SKM-1 treated with dmso at 0.1 percent for 144 hours (cell line): ENCODE data around the gene ZFP1.

Experiments
- DNase-seq: peaks from one replicate; lab custom pipeline; 2025; ENCODE audit not compliant: unreplicated experiment; lab: John Stamatoyannopoulos, UW

Gene ZFP1

GRCh38 chr16:75147968-75148310 lies 385 bp upstream of the ZFP1 start:
- DNase-seq, result no peak

GRCh38 chr16:75151798-75152197 lies 3.5 kb downstream of the ZFP1 start:
- no peak for DNase-seq

- no peak for DNase-seq
Observed at GRCh38 chr16:75152635-75153034, 4.3 kb downstream of the ZFP1 start.

- no peak for DNase-seq
Observed at GRCh38 chr16:75160386-75160785, 12.1 kb downstream of the ZFP1 start.

- no peak for DNase-seq
Observed at GRCh38 chr16:75169899-75170405, 21.6 kb downstream of the ZFP1 start.

- DNase-seq, result no peak
Observed at GRCh38 chr16:75172578-75172977, 24.3 kb downstream of the ZFP1 start.

- no peak for DNase-seq
Observed at GRCh38 chr16:75175074-75175473, 26.8 kb downstream of the ZFP1 start.

GRCh38 chr16:75176926-75177325 lies 28.6 kb downstream of the ZFP1 start:
- DNase-seq, result no peak

GRCh38 chr16:75179208-75179607 lies 30.9 kb downstream of the ZFP1 start:
- DNase-seq, result no peak

- peak; percentile 8 for DNase-seq
Observed at GRCh38 chr16:75181630-75182029, 33.3 kb downstream of the ZFP1 start.

GRCh38 chr16:75188832-75189477 lies 40.6 kb downstream of the ZFP1 start:
- DNase-seq, result no peak

- DNase-seq, result no peak
Observed at GRCh38 chr16:75189638-75190245, 41.4 kb downstream of the ZFP1 start.

- DNase-seq, result no peak
Observed at GRCh38 chr16:75192606-75193264, 44.4 kb downstream of the ZFP1 start.

GRCh38 chr16:75193265-75193650 lies 44.9 kb downstream of the ZFP1 start:
- DNase-seq, result no peak

- DNase-seq, result no peak
Observed at GRCh38 chr16:75193730-75194444, 45.6 kb downstream of the ZFP1 start.

- no peak for DNase-seq
Observed at GRCh38 chr16:75195811-75196790, 47.8 kb downstream of the ZFP1 start.

GRCh38 chr16:75196836-75197235 lies 48.5 kb downstream of the ZFP1 start:
- no peak for DNase-seq

- no peak for DNase-seq
Observed at GRCh38 chr16:75197522-75198134, 49.3 kb downstream of the ZFP1 start.

- DNase-seq, result no peak
Observed at GRCh38 chr16:75198135-75198600, 49.8 kb downstream of the ZFP1 start.

- DNase-seq, result no peak
Observed at GRCh38 chr16:75202069-75202590, 53.8 kb downstream of the ZFP1 start.
